WTC11 (cell line): ENCODE data around the gene STXBP6.

ENCODE experiments used
- ATF2 ChIP-seq: sonication (generic); formaldehyde crosslinking; IDR thresholded peaks from 2 replicates; pipeline ENCODE4 v1.8.1; 2022; ENCODE audit warnings: low read depth, missing genetic modification reagents, borderline replicate concordance
- CTCF ChIP-seq: fragments of 200-600 bp; IDR thresholded peaks from 2 replicates; pipeline ENCODE4 v1.8.0; 2022; ENCODE audit warnings: antibody characterized with exemption
- FOXK1 ChIP-seq: sonication (generic); formaldehyde crosslinking; IDR thresholded peaks from 2 replicates; pipeline ENCODE4 v1.8.0; 2022; ENCODE audit warnings: mild to moderate bottlenecking, moderate library complexity, missing genetic modification reagents
- GABPB1 ChIP-seq: sonication (generic); formaldehyde crosslinking; IDR thresholded peaks from 2 replicates; pipeline ENCODE4 v1.8.1; 2023; ENCODE audit warnings: mild to moderate bottlenecking, missing genetic modification reagents
- PRRX2 ChIP-seq: fragments of 250-450 bp; sonication (Bioruptor Pico); IDR thresholded peaks from 2 replicates; pipeline ENCODE4 v1.8.0; 2021; ENCODE audit warnings: mild to moderate bottlenecking
- RELA ChIP-seq: sonication (generic); formaldehyde crosslinking; IDR thresholded peaks from 2 replicates; pipeline ENCODE4 v1.8.1; 2022; ENCODE audit warnings: missing genetic modification reagents, mild to moderate bottlenecking, borderline replicate concordance
- TCF7 ChIP-seq: sonication (generic); formaldehyde crosslinking; IDR thresholded peaks from 2 replicates; pipeline ENCODE4 v1.8.0; 2022; ENCODE audit warnings: mild to moderate bottlenecking, low read depth, missing genetic modification reagents, moderate library complexity
- TF ChIP-seq, protein P1 (sequence below): sonication (generic); formaldehyde crosslinking; IDR thresholded peaks from 2 replicates; pipeline ENCODE4 v1.8.1; 2022; ENCODE audit warnings: mild to moderate bottlenecking, missing genetic modification reagents, moderate library complexity, borderline replicate concordance
- TF ChIP-seq, protein P2 (sequence below): sonication (generic); formaldehyde crosslinking; IDR thresholded peaks from 2 replicates; pipeline ENCODE4 v1.8.0; 2022; ENCODE audit warnings: mild to moderate bottlenecking, missing genetic modification reagents

- TF ChIP-seq TCF7 (CRISPR knock-in tag) (no peak), FOXK1 (CRISPR knock-in tag) (no peak), CTCF (no peak), PRRX2 (no peak), RELA (CRISPR knock-in tag) (no peak), ATF2 (no peak), GABPB1 (CRISPR knock-in tag) (no peak)
- TF ChIP-seq, protein P1, sequence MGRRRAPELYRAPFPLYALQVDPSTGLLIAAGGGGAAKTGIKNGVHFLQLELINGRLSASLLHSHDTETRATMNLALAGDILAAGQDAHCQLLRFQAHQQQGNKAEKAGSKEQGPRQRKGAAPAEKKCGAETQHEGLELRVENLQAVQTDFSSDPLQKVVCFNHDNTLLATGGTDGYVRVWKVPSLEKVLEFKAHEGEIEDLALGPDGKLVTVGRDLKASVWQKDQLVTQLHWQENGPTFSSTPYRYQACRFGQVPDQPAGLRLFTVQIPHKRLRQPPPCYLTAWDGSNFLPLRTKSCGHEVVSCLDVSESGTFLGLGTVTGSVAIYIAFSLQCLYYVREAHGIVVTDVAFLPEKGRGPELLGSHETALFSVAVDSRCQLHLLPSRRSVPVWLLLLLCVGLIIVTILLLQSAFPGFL, result no peak
- TF ChIP-seq, protein P2, sequence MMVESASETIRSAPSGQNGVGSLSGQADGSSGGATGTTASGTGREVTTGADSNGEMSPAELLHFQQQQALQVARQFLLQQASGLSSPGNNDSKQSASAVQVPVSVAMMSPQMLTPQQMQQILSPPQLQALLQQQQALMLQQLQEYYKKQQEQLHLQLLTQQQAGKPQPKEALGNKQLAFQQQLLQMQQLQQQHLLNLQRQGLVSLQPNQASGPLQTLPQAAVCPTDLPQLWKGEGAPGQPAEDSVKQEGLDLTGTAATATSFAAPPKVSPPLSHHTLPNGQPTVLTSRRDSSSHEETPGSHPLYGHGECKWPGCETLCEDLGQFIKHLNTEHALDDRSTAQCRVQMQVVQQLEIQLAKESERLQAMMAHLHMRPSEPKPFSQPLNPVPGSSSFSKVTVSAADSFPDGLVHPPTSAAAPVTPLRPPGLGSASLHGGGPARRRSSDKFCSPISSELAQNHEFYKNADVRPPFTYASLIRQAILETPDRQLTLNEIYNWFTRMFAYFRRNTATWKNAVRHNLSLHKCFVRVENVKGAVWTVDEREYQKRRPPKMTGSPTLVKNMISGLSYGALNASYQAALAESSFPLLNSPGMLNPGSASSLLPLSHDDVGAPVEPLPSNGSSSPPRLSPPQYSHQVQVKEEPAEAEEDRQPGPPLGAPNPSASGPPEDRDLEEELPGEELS (CRISPR knock-in tag), result no peak
These were observed 29.4 kb upstream of the STXBP6 start for GRCh38 chr14:25079311-25079710.
